ENCODE measurements around the gene TCF7.

Gene TCF7

DNA sequence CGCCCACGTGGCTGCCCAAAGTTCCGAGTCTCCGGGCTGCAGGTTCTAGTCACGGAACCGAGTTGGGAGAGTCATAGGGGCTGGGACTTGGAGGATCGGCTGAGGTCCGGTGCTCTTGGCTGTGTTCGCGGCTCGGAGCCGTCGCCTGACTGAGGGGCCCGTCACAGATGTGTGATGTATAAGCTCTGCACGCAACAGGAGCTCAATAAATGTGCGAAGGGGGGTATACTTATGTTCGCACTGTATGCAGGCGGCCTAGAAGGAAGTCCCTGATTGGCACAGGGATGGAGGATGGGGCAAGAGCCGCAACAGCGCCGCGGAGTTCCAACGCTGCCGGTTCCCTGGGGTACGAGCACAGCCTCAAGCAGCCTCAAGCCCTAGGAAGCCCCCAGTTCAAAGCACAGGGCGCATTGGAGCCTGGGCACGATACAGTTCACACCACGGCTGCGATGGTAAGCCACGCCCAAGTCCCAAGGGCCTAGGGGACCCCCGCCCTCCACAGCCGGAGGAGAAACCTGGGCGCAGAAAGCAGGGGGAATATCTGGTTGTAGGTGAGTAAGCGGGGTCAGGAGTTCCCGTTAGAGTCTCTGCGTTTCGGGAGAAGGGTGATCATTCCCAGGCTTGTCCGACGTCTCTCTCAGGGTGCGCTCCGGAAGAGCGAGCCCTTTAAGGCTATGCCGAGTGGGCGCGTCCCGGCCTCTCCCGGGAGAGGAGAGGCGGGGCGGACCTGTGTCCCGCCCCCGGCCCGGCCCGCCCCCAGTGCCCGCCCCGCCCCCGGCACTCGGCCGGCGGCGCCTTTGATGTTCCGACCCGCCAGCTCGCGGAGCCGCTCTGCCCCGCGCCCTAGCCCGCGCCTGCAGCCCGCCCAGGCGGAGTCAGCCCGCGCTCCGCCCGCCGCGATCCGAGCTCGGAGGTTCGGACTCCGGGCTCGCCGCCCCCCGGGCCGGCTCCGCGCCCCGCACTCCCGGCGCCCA, at the start of gene TCF7:
TCF7 (plus strand) TSS at position 780 of the 974 bp plus-strand sequence. CDS start 226 bp downstream, outside the sequence.
- DNase-seq, result peak; percentile 81 to 95 (median 86)

DNA sequence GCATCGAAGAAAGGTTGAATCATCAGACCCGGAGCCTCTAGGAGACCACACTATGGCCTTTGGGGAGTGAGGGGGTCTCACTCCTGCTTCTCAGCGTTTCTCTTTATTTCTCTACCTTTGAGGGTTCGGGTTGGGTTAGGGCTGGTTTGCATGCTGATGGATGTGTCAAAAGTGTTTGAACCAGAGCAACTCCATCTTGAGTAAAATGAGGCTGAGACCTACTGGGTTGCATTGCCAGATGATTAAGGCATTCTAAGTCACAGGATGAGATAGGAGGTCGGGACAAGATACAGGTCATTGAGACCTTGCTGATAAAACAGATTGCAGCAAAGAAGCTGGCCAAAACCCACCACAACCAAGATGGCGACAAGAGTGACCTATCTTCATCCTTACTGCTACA, 44.9 kb upstream of the TCF7 start:
- no peak for DNase-seq

DNA sequence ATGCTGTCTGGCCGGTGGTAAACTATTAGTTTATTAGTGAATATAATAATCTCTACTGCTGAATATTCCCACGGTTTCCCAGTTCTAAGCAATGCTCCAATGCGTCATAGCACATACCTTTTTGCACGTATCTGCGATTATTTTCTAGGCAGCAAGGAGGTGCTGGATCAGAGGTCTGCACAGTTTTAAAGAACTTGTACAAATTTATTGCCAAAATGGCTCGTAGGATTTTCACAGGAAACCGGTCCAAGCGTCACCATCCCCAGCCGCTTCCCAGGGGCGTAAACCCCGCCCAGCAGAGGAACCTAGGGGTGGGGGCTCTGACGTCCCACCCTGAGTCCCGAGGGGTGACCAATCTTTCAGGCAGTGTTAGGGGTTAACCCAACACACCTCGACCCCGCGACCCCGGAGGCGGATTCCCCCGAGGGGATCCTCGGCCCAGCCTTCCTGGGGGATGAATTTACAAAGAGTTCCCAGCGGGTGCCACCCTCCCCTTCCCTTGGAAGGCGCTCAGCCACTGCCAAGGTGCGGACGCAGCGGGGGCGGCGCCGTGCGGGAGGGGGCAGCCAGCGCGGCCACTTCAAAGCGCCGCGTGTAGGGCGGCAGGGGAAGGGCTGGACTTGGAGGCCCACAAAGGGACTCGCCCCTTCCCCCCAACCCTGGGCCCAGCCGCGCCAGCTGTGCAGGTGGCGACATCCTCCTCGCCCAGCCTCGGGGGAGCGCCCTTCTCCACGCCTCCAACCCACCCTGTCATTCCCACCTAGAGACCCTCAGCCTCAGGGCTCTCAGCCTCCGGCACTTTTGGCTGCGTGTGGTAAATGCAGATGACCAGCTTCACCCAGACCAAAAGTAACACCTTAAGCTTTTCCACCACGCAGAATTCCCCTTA, 43.5 kb upstream of the TCF7 start:
- peak in 4 of 6 experiments; percentile 25 to 46 (median 34) for DNase-seq

DNA sequence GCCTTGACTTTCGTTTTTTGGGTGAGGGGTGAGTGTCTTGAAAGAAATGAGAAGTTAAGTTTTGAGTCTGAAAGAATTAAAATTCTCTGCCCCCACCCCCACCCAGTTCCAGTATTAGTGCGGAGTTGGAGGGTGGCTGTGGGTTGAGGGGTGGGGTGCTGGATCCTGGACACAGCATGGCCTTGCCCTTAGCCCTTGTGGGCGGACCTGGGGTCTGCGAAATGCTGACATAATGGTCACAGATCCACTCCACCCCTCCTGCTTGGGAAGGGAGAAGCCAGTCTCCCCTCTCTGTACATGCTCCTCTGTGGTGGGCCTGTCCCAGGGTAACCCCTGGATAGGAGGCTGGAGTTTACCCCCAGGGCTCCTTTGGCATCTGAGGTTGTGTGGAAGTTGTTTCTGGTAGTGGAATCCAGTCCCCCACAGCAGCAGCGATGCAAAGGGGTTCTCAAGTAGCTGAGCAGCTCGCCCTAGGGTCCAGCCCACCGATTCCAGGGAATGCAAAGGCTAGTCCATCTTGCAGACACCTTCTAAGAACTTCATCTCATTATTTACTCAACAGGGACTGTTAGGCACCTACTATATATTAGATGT, 42.8 kb upstream of the TCF7 start:
- DNase-seq, result no peak

DNA sequence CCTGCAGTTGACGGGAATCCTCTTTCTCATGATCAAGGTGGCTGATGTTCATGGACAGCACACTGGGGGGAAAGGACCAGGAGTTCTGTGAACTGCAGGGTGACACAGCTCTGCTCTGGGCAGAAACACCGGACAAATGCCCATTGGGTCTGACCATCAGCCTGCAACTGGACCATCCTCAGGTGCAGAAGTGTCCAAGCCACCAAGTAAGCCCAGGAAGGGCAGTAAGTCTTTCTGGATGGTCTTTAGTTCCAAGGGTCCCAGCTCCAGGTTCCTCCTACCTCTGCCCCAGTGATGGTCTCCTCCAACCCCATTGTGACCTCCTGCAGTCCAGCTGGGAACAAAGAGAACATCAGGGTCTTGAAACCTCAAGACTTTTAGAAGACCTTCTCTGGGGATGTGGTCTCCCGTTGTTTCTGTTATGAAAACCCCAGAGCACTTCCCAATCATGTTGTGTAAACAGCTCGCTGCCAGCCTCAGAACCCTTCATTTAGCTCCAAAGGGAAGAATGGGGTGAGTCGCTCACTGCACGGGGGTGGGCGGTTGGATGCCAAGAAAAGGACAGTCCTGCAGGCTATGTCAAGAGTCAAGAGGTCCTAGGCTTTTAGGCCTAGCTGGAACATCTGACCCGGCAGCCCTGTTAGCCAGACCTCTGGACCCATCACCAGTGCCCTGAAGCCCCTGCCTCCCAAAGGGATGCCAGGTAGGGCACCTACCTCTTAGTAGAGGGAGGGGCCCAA, 41.8 kb upstream of the TCF7 start:
- no peak for DNase-seq

DNA sequence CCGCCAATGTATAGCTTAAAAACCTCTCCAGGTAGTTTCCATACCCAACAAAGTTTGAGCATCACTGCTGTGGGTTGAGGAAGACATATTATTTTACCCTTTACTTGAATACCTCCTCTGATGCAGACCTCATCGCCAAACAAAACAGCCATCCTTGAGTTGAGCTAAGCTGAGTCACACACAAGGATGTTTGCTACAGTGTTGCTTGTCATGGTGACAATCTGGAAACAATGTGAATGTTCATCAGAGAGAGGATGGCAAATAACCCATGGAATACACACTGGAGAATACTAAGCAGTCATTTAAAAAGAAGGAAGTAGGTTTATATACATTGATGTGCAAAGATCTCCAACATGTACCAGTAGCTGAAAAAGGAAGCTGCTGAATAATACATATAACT, 41.1 kb upstream of the TCF7 start:
- no peak for DNase-seq

DNA sequence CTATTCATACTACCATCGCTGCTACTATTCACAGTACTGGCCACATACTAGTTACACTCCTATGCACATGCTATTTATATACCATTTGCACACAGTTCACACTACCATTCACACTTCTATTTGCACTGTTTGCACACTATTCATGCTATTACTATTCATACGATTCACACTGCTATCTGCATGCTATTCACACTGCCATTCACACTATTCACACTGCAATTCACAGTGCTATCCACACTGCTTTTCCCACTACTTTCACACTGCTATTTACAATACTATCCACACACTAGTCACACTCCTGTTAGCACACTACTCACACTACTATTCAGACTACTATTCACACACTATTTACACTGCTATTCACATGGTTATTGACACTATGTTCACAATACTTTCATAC, 39.4 kb upstream of the TCF7 start:
- DNase-seq, result no peak

DNA sequence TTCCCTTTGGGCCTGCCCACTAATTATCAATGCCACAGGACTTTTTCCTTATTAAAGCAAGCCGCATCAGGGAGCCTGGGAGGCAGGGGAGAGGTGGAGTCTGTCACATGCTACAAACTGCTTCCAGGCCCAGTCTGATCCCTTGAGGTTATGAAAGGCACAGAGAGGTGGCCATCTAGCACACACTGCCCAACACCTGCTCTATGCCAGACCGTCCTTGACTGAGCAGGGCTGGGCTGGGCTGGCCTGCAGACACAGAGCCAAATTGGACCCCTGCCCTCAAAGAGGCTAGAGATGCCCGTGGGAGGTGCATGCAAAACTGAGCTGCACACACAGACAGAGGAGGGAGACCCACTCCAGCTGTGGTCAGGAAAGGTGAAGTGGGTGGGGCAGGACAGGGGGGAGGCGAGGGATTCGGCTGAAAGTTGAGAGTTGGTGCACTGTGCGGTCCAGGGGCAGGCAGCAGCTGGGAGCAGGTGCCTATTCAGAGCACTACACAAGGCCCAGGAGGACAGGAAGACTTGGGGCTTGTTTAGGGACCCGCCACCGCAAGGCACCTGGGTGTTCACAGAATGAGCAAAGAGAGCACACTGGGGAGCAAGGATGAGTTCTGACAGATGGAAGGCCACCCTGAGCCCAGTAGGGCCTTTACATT, 36.4 kb upstream of the TCF7 start:
- peak in 3 of 6 experiments; percentile 17 to 39 (median 27) for DNase-seq

DNA sequence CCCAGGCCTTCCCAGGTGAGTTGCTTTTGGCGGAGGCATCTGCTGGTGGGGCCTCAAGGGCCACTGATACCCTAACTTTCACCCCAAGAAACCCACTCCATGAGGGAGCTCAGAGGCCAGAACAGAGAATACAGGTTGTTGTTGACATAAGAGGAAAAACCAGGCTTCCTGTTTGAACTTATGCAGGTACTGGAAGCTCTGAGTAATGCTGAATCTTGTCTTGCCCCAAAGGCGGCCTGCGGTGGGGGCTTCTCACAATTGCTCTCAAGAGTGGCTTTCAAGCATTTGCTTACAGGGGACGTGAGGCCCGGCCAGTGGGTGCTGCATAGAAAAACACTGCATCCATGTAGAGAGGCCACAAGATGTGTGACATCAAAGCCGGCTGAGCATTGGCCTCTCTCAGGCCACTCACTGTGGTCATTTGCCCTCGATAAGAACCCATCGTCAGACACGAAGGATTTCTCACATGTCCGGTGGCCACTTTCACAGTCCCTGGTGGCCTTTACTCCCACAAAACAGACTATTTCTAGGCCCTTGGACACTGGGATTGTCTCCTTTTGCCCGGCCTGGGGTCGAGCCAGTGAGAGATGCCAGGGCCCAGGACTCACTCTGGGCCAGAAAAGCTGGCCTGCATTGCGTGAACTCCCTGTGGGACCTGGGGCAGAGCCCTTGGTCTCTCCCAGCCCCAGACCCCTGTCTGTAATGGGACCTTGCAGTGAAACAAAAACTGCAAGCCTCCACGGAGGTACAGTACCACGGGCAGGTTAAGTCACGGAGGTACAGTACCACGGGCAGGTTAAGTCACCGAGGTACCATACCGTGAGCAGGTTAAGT, 34.5 kb upstream of the TCF7 start:
- peak in 5 of 6 experiments; percentile 34 to 56 (median 47) for DNase-seq

DNA sequence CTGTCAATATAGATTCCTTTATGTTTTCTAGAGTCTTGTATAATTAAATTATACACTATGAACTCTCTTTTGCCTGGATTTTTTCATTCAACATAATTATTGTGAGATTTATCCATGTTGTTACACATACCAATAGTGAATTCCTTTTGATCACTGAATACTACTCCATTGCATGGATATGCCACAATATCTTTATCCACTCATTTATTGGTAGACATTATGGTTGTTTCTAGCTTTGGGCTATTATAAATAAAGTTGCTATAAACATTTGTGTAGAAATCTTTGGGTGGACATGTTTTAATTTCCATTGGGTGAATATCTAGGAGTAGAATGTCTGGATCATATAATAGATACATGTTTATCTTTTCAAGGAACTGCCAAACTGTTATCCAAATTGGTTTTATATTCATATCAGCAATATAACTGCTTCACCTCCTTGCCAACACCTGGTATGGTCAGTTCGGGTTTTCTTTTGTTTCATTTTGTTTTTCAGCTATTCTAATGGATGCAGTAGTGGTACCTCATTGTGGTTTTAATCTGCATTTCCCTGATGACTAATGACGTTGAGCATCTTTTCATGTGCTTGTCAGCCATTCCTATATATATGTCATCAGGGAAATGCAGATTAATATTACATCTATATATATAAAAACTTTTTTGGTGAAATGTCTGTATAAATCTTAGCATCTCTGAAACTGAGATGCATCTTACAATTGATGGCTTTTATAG, 32.1 kb upstream of the TCF7 start:
- no peak for DNase-seq

DNA sequence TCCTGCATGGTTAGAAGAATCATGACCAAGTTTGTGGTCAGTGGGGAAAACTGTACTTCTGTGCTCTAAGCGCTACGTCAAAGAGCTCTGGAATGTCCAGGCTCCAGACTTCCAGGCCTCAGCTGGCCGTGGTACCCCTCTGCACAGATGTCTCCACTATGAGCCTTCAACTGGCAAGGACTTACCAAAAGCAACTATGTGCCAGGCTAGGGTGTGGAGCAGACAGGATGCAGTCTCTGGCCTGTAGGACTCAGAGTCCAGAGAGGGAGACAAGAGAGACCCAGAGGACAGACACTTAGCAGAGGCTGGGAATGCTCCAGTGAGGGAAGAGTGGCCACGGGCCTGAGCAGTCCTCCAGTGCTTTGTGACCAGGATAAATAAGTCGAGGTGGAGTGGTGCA, 31.0 kb upstream of the TCF7 start:
- DNase-seq, result no peak

DNA sequence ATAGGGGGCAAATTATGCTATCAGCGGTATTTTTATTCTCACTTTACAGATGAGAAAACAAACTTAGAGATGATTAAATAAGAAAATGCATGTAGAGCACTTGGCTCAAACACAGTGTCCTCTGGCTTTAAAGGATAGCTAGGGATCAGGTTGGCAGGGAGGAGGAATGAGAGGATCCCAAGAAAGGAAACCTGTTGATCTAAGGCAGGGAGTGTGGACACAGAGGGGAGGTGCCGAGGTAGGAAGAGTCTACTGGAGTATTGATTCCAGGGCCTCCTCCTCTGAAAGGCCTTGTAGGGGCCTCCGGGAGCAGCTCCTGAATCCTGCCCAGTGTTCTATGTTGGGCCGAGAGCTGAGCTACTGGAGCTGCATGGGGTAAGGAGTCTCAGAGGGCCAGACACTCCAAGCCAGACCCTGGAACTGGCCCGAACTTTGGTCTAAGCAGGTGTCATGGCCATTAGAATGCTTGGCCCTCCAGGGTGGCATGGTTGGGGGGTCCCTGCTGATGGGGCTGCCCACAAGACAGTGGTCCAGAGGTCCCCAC, 30.4 kb upstream of the TCF7 start:
- no peak for DNase-seq

DNA sequence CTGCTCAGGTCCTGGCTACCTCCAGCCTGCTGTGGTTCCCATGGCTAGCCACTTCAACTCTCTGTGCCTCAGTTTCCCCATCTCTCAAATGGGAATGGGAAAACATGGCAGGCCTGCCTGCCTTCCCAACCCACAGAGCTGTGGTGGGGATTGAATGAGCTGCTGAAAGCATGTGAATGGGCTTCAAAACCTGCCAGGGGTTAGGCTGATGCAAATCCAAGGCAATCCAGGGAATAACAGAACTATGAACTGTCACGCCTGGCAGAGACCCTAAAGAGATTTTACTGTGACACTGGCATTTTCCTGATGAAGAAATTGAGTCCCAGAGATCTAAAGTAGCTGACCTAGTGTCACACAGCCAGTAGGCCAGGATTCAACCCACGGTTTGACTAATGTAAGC, 29.9 kb upstream of the TCF7 start:
- no peak for DNase-seq

DNA sequence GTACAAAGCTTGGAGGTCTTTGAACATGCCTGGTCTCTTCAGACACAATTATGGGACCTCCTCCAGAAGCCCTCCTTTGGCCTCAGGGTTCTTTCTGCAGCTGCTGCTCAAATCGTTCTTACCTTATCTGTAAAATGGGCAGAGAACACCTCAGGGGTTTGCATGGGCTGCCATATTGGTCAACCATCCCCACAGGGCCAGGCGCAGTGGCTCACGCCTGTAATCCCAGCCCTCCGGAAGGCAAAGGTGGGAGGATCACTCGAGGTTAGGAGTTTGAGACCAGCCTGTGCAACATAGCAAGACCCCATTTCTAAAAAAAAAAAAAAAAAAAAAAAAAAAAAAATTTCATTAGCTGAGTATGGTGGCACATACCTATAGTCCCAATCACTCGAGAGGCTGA, 29.1 kb upstream of the TCF7 start:
- no peak for DNase-seq

DNA sequence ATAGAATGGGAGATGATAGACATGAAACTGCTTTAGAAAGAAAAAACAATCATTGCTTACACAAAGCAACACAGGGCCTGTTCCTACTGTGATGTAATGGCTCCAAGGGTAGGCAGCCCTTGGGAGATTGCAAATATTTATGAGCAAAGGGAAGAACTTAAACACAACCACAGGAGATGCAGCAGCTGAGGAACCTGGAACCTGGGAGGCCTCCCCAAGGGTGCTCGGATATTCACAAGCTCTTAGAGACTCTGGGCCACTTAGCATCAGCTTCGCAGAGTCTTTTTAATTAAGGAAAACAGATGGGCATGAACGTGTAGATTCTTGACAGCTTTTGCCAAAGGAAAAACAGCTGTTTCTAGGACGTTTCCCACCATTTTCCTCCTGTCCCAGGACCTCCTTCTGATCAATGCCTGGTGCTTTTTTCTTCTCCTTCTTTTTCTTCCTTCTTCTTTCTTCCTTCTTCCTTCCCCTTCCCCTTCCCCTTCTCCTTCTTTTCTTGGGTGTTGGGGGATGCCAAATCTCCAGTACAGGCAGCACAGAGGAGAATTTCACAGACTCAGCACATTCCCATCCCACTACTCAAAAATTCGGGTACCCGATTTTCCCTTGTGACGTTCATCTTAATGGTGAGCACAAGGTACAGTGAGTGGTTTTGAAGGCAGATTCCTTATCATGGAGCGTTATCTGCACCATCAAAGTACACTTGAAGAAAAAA, 28.1 kb upstream of the TCF7 start:
- DNase-seq, result peak in 2 of 6 experiments; percentile 48 to 61

DNA sequence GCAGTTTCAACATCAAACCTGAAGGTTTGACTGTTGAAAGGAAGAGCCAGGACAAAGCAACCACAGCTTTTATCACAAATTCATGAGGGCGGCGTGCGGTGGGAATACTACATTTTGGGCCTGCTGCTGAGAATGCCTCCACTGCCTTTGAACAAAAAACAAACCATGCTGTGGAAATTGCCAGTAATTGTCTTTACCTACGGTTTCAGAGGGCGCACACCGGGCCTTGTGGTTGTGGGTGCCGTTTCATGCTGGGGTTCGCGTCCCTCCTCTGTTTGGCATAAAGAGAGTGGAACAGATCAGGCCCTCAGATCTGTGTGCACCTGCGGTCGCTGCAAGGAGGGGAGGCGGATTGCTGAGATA, 27.6 kb upstream of the TCF7 start:
- peak; percentile 74 to 95 (median 86) for DNase-seq

DNA sequence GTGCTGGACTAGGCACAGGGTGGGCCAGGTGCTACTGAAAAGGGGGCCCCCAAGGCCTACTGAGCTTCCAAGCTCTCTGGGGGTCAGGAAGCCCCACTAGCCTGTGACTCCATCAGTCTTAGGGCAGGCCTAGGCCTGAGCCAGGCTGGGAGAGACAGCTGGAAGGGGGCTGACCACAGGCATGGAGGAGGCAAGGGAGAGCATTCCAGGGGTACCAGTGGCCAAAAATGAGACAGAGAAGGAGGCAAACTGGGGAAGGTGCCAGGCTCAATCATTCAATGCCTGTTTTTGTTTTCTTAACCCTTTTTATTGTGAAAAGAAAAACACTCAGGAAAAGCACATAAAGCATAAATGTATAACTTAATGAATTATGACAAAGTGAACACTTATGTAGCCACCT, 26.2 kb upstream of the TCF7 start:
- no peak for DNase-seq

DNA sequence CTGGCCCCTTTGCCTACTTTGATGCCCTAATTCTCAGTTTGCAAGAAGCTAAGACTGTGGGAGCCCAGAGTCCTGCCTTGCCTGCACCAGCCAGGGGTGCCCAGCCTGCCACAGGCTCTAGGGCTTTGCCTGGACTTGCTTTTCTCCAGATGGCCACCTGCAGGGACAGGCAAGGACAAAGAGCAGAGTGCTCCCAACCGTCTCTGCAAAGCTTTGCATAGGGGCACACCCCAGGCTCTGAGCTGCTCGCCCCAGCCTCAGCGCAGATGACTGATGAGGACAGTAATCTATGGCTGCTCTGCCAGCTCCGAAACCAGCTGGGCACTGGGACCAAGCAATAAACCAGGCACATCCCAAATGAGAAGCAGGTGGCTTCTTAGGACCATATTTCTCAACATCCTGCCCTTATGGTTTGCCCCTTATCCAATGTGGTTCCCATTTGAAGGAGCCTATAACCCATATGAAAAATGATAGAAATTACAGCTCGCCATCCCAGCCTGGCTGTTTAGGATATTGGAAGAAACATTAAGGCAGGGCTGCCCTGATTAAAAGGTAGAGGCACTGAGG, 25.4 kb upstream of the TCF7 start:
- DNase-seq, result no peak

DNA sequence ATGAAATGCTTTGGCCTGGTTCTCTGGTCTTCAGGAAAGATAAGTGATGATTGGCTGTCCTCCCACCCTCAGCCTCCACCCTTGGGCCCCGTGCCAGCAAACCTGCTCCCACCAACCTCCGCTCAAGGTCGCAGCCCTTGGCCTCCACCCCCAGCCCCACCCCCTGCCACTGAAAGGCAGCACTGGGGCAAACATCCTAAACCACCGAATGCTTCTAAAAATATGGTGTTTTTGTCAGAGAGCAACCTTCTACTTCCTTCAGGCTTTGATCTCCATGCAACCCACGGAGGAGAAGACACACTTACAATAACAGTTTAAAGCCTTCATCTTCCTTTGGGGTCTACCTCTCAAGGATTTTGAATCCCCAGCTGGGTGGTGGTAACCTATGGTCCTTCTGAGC, 24.0 kb upstream of the TCF7 start:
- DNase-seq, result peak; percentile 50 to 82 (median 68)
